Measurements from ENCODE around the gene PLCD3. TPM values are rescaled to one million over a fixed set of nuclear protein-coding genes. Genes with fewer than 3 reads are reported as not detected.

PLCD3 gene
- total and polyA plus RNA-seq, 2 of the 13 experiments (the other 11 are each of a cell fraction or from before 2014, with no cell fraction given): 11.3 to 39.1 TPM

DNA sequence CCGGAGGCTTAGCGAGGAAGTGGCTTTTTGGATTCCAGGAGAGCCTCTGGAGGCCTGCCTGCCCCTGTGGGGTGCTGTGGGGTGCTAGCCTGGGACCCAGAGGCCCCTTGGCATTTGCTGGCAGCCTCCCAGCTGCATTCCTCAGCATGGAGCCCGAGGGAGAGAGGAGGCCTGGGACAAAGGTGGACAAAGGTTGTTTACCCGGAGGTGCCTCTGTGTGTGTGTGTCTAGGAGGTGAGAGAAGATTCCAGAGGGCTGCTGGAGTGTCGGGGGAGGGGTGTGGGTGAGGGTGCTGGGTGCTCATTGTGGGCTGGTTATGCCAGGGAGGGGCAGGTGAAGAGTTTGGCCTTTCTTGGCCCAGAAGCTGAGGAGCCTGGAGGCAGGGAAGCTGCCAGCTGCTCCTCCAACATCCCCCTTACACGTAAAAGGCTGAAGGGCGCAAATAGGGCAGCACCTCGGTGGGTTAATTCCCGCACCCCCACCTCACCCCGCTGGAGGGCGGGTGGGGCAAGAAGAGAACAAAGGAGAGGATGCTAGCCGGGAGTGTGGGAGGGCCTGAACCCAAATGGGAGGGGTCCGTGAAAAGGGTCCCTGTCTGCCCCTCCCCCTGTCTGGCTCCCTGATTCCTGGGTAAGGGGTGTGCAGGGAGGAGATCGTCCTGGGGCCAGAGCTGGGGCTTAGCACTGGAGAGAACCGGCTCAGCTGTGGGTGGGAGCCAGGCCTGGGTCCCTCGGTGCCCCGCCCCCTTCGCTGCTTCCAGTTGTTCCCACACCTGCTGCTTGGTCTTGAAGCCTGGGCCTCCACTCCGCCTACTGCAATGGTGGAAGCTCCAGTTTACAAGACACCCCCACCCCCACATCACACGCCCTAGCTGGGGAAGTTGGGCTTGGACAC, 39.3 kb upstream of the PLCD3 start (continued):
- TF ChIP-seq ZNF574 (CRISPR knock-in tag; IDR thresholded peaks at IDR 0.05): peak; percentile 48
- peak; percentile 91 for TF ChIP-seq FOXO1 (CRISPR knock-in tag; IDR thresholded peaks at IDR 0.05)
- TF ChIP-seq, protein P1, sequence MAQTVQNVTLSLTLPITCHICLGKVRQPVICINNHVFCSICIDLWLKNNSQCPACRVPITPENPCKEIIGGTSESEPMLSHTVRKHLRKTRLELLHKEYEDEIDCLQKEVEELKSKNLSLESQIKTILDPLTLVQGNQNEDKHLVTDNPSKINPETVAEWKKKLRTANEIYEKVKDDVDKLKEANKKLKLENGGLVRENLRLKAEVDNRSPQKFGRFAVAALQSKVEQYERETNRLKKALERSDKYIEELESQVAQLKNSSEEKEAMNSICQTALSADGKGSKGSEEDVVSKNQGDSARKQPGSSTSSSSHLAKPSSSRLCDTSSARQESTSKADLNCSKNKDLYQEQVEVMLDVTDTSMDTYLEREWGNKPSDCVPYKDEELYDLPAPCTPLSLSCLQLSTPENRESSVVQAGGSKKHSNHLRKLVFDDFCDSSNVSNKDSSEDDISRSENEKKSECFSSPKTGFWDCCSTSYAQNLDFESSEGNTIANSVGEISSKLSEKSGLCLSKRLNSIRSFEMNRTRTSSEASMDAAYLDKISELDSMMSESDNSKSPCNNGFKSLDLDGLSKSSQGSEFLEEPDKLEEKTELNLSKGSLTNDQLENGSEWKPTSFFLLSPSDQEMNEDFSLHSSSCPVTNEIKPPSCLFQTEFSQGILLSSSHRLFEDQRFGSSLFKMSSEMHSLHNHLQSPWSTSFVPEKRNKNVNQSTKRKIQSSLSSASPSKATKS (CRISPR knock-in tag; IDR thresholded peaks at IDR 0.05): 0 out of 2 replicates have a peak, but pooled peaks have one; percentile 43
- peak; percentile 93 for TF ChIP-seq HNF4G (IDR thresholded peaks at IDR 0.05; ENCODE audit: borderline replicate concordance, low read depth, low read length)
- TF ChIP-seq HNF4G (CRISPR knock-in tag; IDR thresholded peaks at IDR 0.05; ENCODE audit: borderline replicate concordance, low read depth): peak; percentile 91
- TF ChIP-seq, protein P2, sequence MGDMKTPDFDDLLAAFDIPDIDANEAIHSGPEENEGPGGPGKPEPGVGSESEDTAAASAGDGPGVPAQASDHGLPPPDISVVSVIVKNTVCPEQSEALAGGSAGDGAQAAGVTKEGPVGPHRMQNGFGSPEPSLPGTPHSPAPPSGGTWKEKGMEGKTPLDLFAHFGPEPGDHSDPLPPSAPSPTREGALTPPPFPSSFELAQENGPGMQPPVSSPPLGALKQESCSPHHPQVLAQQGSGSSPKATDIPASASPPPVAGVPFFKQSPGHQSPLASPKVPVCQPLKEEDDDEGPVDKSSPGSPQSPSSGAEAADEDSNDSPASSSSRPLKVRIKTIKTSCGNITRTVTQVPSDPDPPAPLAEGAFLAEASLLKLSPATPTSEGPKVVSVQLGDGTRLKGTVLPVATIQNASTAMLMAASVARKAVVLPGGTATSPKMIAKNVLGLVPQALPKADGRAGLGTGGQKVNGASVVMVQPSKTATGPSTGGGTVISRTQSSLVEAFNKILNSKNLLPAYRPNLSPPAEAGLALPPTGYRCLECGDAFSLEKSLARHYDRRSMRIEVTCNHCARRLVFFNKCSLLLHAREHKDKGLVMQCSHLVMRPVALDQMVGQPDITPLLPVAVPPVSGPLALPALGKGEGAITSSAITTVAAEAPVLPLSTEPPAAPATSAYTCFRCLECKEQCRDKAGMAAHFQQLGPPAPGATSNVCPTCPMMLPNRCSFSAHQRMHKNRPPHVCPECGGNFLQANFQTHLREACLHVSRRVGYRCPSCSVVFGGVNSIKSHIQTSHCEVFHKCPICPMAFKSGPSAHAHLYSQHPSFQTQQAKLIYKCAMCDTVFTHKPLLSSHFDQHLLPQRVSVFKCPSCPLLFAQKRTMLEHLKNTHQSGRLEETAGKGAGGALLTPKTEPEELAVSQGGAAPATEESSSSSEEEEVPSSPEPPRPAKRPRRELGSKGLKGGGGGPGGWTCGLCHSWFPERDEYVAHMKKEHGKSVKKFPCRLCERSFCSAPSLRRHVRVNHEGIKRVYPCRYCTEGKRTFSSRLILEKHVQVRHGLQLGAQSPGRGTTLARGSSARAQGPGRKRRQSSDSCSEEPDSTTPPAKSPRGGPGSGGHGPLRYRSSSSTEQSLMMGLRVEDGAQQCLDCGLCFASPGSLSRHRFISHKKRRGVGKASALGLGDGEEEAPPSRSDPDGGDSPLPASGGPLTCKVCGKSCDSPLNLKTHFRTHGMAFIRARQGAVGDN (CRISPR knock-in tag; IDR thresholded peaks at IDR 0.05): peak; percentile 95
- no peak for TF ChIP-seq RCOR2 (CRISPR knock-in tag; IDR thresholded peaks at IDR 0.05)
- peak; percentile 37; the same call in 1 of the 2 replicates for TF ChIP-seq ZNF703 (CRISPR knock-in tag; IDR thresholded peaks at IDR 0.05; ENCODE audit: borderline replicate concordance)
- TF ChIP-seq SMARCE1 (IDR thresholded peaks at IDR 0.05; ENCODE audit: borderline replicate concordance): no peak
- TF ChIP-seq, protein P3, sequence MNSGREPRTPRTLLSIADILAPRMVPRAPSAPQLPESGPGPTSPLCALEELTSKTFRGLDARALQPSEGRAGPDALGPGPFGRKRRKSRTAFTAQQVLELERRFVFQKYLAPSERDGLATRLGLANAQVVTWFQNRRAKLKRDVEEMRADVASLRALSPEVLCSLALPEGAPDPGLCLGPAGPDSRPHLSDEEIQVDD (CRISPR knock-in tag; IDR thresholded peaks at IDR 0.05; ENCODE audit: borderline replicate concordance): 0 out of 2 replicates have a peak, but pooled peaks have one; percentile 26
- TF ChIP-seq ZBTB38 (CRISPR knock-in tag; IDR thresholded peaks at IDR 0.05): no peak
- peak; percentile 70 for TF ChIP-seq RBFOX2 (IDR thresholded peaks at IDR 0.05; ENCODE audit: low read depth, low read length)
- TF ChIP-seq ZNF451 (CRISPR knock-in tag; IDR thresholded peaks at IDR 0.05): peak; percentile 71
- peak; percentile 15 for TF ChIP-seq PCBP2 (optimal IDR thresholded peaks at IDR 0.05; ENCODE audit: low read depth, low read length, poor library complexity, severe bottlenecking)
- TF ChIP-seq ZFP62 (CRISPR knock-in tag; IDR thresholded peaks at IDR 0.05): no peak
- TF ChIP-seq MLX (CRISPR knock-in tag; IDR thresholded peaks at IDR 0.05): peak; percentile 62; the same call in 1 of the 2 replicates
- no peak for TF ChIP-seq IRF1 (CRISPR knock-in tag; IDR thresholded peaks at IDR 0.05; ENCODE audit: low read depth)
